Measurements from ENCODE around the gene BDH1.
"Not testable (repeated sequence)": the region's sequence is repeated elsewhere in the genome, so short reads cannot be mapped to it uniquely, and the experiment has no call there.

BDH1 gene

DNA sequence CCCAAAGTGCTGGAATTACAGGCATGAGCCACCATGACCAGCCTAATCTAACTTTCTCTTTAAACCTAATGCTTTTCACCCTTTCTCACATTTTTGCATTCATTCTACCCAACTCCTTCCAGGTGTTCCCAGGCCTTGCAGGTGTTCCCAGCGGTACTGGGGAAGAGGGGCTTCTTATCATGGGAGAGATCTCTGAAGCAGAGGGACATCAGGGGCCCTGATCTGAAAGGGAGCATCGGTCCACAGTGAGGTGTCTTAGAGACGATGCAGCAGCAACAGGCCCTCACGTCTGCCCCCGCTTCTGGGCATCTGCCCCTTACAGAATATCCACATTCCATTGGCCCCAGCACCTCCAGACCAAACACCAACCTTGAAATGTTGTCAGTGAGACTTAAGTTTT is 29.0 kb upstream of the BDH1 start:
- no peaks in the 10 kb centered on the region for H3K9me3 ChIP-seq (ENCODE audit: low read depth, low read length)
- no peaks in the 10 kb centered on the region for H3K36me3 ChIP-seq (ENCODE audit: insufficient read depth, low read length)
- H3K9ac ChIP-seq (ENCODE audit: insufficient read length) = no peak overlapping the region
- no peak overlapping the region for H3K27ac ChIP-seq
- DNase-seq (ENCODE audit: low read depth, low spot score) = no peak
- TF ChIP-seq FOXP2 (optimal IDR thresholded peaks at IDR 0.05; ENCODE audit: control extremely low read depth, extremely low read length, insufficient read depth) (no peak), POLR2AphosphoS5 (IDR thresholded peaks at IDR 0.05; ENCODE audit: borderline replicate concordance, low read depth, low read length) (no peak), EZH2 (IDR thresholded peaks at IDR 0.05) (no peak)
- H3K4me3 ChIP-seq = no peak overlapping the region

DNA sequence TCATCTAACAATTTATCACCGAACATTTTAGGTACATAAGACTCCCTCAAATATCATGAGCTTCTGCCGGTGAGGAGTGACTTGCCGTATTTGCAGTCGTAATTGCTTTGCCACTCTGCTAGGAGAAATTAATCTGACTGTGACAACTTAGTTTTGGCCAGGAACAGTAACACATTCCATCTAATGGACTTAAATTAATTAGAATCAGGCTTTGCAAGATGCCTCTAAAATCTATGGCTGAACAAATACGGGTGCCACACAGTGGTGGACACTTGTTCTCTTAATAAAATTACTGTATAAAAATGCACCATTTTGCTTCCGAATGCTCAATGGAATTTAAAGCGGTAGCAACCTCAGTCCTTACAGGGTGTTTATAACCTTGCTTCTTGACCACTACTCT is 27.6 kb upstream of the BDH1 start:
- Histone ChIP-seq H3K9ac (ENCODE audit: insufficient read length) (no peak overlapping the region), H3K4me3 (no peak overlapping the region), H3K9me3 (ENCODE audit: low read depth, low read length) (peaks cover 5% of the 10 kb centered on the region; the same call in 1 of the 2 replicates), H3K27ac (no peak overlapping the region), H3K36me3 (ENCODE audit: insufficient read depth, low read length) (no peaks in the 10 kb centered on the region)
- TF ChIP-seq FOXP2 (optimal IDR thresholded peaks at IDR 0.05; ENCODE audit: control extremely low read depth, extremely low read length, insufficient read depth) = no peak
- no peak for TF ChIP-seq EZH2 (IDR thresholded peaks at IDR 0.05)
- TF ChIP-seq POLR2AphosphoS5 (IDR thresholded peaks at IDR 0.05; ENCODE audit: borderline replicate concordance, low read depth, low read length) = no peak
- DNase-seq (ENCODE audit: low read depth, low spot score) = no peak

DNA sequence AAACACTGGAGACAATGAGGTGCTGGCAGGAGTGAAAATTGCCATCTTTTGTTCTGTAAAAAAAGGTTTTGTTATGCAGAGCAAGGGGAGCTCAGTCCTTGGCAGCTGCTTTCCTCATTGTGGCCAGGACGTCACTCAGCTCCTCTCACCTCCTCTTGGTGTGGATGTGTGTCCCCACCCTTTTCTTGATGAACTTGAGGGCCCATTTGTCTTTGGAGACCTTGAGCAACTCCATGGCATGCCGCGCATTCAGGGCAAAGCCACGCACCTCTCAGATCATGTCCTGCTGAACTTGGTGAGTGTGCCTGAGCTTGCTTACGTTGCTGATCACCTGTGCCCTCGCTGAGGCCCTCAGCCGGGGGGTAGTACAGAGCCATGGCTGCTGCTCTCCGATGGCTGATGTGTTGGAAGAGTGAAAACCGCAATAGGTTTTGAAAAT is 24.5 kb upstream of the BDH1 start:
- no peaks in the 10 kb centered on the region for H3K36me3 ChIP-seq (ENCODE audit: insufficient read depth, low read length)
- TF ChIP-seq FOXP2 (optimal IDR thresholded peaks at IDR 0.05; ENCODE audit: control extremely low read depth, extremely low read length, insufficient read depth) = no peak
- no peak for TF ChIP-seq POLR2AphosphoS5 (IDR thresholded peaks at IDR 0.05; ENCODE audit: borderline replicate concordance, low read depth, low read length)
- no peak for TF ChIP-seq EZH2 (IDR thresholded peaks at IDR 0.05)
- no peak overlapping the region for H3K27ac ChIP-seq
- H3K4me3 ChIP-seq = no peak overlapping the region
- no peak overlapping the region for H3K9ac ChIP-seq (ENCODE audit: insufficient read length)
- no peak for DNase-seq (ENCODE audit: low read depth, low spot score)
- peaks cover 5% of the 10 kb centered on the region; the same call in 1 of the 2 replicates for H3K9me3 ChIP-seq (ENCODE audit: low read depth, low read length)

DNA sequence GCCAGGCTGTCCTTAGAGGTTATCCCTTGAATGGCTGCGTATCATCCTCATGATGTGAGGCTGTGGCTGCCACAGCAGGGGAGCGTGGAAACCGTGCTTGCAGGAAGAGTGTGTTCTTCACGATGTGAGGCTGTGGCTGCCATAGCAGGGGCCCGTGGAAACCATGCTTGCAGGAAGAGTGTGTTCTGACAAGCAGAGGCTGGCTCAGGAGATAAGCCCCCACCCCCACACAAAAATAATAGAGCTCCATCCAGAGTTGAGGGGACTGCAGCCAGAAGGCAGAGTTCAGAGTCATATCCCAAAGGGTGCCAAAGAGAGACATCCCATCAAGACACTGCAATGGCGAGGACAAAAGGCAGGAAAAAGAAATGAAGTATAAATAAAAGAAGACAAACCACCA is 22.6 kb upstream of the BDH1 start:
- TF ChIP-seq POLR2AphosphoS5 (IDR thresholded peaks at IDR 0.05; ENCODE audit: borderline replicate concordance, low read depth, low read length) (no peak), FOXP2 (optimal IDR thresholded peaks at IDR 0.05; ENCODE audit: control extremely low read depth, extremely low read length, insufficient read depth) (no peak), EZH2 (IDR thresholded peaks at IDR 0.05) (no peak)
- Histone ChIP-seq H3K27ac (no peak overlapping the region), H3K9me3 (ENCODE audit: low read depth, low read length) (peaks cover 5% of the 10 kb centered on the region; the same call in 1 of the 2 replicates), H3K9ac (ENCODE audit: insufficient read length) (no peak overlapping the region), H3K4me3 (no peak overlapping the region), H3K36me3 (ENCODE audit: insufficient read depth, low read length) (no peaks in the 10 kb centered on the region)
- DNase-seq (ENCODE audit: low read depth, low spot score) = no peak

DNA sequence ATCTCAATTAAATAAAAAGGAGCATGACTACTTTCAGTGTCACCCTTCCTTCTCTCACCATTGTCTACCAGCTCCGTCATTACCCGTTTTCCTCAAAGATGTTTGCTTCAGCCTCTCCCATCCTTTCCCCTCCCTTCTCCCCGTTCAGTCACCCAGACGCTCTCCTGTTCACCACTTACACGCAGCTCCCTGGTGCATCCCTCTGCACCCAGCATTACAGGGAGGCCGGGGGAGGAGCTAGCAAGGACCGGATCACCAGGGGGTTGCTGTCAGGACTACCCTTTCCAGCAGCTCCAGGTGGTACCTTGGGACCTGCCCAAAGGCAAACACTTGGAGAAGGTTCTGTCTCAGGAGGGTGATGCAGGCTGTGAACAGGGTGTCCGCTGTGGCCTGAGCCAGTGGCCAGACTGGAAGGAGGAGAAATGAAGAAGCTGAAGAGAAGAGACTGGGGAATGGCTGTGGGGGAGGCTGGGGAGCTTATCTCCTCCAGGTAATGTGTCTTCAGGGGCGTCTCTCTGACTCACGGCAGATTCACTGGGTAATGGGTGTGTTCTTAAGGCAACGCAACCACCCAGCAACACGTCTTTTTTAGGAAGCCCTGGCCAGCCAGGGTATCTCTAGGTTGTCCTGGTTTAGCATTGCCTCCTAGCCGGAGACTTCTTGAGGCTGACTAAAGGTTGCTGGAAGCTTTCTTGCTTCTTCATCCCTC is 21.8 kb upstream of the BDH1 start:
- H3K9ac ChIP-seq (ENCODE audit: insufficient read length) = no peak overlapping the region
- peaks cover 5% of the 10 kb centered on the region; the same call in 1 of the 2 replicates for H3K9me3 ChIP-seq (ENCODE audit: low read depth, low read length)
- no peak overlapping the region for H3K27ac ChIP-seq
- no peak overlapping the region for H3K4me3 ChIP-seq
- TF ChIP-seq EZH2 (IDR thresholded peaks at IDR 0.05) (no peak), FOXP2 (optimal IDR thresholded peaks at IDR 0.05; ENCODE audit: control extremely low read depth, extremely low read length, insufficient read depth) (no peak), POLR2AphosphoS5 (IDR thresholded peaks at IDR 0.05; ENCODE audit: borderline replicate concordance, low read depth, low read length) (no peak)
- H3K36me3 ChIP-seq (ENCODE audit: insufficient read depth, low read length) = no peaks in the 10 kb centered on the region
- no peak for DNase-seq (ENCODE audit: low read depth, low spot score)

DNA sequence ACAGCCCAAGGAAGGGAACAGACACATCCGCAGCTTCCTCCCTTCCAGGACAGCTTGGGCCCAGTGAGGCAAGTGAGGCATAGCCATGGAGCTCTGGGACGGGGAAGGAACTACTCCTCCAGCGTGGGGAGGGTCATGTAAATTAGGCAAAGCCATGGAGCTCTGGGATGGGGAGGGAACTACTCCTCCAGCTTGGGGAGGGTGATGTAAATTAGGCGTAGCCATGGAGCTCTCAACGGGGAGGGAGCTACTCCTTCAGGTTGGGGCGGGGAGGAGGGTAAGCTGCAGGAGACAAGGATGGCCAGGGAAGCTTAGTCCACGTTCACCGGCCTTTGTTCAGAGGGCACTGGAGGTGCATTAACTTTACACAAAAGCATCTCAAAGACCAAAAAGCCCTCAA is 21.1 kb upstream of the BDH1 start:
- no peak overlapping the region for H3K27ac ChIP-seq
- no peak overlapping the region for H3K9ac ChIP-seq (ENCODE audit: insufficient read length)
- TF ChIP-seq EZH2 (IDR thresholded peaks at IDR 0.05) (no peak), FOXP2 (optimal IDR thresholded peaks at IDR 0.05; ENCODE audit: control extremely low read depth, extremely low read length, insufficient read depth) (no peak), POLR2AphosphoS5 (IDR thresholded peaks at IDR 0.05; ENCODE audit: borderline replicate concordance, low read depth, low read length) (no peak)
- H3K9me3 ChIP-seq (ENCODE audit: low read depth, low read length) = peaks cover 5% of the 10 kb centered on the region; the same call in 1 of the 2 replicates
- no peaks in the 10 kb centered on the region for H3K36me3 ChIP-seq (ENCODE audit: insufficient read depth, low read length)
- no peak for DNase-seq (ENCODE audit: low read depth, low spot score)
- H3K4me3 ChIP-seq = no peak overlapping the region

DNA sequence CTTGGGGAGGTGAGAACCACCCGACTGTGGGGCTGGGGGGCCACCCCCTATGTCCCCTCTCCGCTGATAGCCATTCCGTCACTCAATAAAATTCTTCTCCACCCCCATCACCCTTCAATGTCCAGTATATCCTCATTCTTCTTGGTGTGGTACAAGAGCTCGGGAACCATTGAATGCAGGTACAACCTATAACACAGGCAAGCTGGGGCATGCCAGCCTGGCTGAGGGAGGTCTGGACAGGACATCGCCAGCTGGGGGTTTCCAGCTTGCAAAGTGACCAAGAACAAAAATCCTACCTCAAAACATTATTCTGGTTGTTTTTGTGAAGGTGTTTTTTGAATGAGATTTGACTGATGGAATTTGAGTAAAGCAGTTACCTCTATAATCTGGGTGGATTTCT is 19.6 kb upstream of the BDH1 start:
- H3K9me3 ChIP-seq (ENCODE audit: low read depth, low read length) = peaks cover 5% of the 10 kb centered on the region; the same call in 1 of the 2 replicates
- H3K9ac ChIP-seq (ENCODE audit: insufficient read length) = no peak overlapping the region
- TF ChIP-seq POLR2AphosphoS5 (IDR thresholded peaks at IDR 0.05; ENCODE audit: borderline replicate concordance, low read depth, low read length) (no peak), EZH2 (IDR thresholded peaks at IDR 0.05) (no peak), FOXP2 (optimal IDR thresholded peaks at IDR 0.05; ENCODE audit: control extremely low read depth, extremely low read length, insufficient read depth) (no peak)
- no peak overlapping the region for H3K4me3 ChIP-seq
- H3K27ac ChIP-seq = no peak overlapping the region
- no peaks in the 10 kb centered on the region for H3K36me3 ChIP-seq (ENCODE audit: insufficient read depth, low read length)
- DNase-seq (ENCODE audit: low read depth, low spot score) = no peak

DNA sequence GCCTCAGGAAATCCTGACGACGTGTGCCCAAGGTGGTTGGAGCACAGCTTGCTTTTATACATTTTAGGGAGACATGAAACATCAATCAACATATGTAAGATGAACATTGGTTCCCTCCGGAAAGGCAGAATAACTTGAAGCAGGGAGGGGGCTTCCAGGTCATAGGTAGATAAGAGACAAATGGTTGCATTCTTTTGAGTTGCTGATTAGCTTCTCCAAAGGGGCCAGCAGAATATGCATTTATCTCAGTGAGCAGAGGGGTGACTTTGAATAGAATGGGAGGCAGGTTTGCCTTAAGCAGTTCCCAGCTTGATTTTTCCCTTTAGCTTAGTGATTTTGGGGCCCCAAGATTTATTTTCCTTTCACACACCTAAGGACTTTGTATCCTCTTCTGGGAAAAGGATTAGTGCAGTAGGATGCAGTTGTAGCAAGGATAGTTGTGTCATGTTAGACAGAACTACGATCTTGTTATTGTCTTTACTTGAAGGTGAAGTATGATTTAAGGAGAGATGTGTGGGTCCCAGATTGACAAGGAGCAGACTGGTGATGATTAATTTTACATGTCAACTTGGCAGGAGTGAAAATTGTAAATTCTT is 18.7 kb upstream of the BDH1 start:
- DNase-seq (ENCODE audit: low read depth, low spot score); H3K4me3 ChIP-seq; H3K27ac ChIP-seq; H3K9ac ChIP-seq (ENCODE audit: insufficient read length); H3K36me3 ChIP-seq (ENCODE audit: insufficient read depth, low read length); H3K9me3 ChIP-seq (ENCODE audit: low read depth, low read length): not testable (repeated sequence)
